Nephron progenitor cell (in vitro differentiated cells): ENCODE data around the gene DNAI4.
"Not testable (repeated sequence)": the region's sequence is repeated elsewhere in the genome, so short reads cannot be mapped to it uniquely, and the experiment has no call there.

Experiments used
- DNase-seq: peaks from one replicate; pipeline ENCODE4 v3.0.0; 2021
- H3K27ac Mint-ChIP-seq: 2 replicates; pipeline ENCODE4 v1.8.0; 2021; ENCODE audit warnings: mild to moderate bottlenecking, moderate library complexity, mixed read lengths
- H3K27me3 Mint-ChIP-seq: 2 replicates; pipeline ENCODE4 v1.8.0; 2021; ENCODE audit warnings: mild to moderate bottlenecking, low read depth, mixed read lengths; ENCODE audit not compliant: poor library complexity
- H3K36me3 Mint-ChIP-seq: 2 replicates; pipeline ENCODE4 v1.8.0; 2021; ENCODE audit warnings: low read depth, mixed read lengths
- H3K4me1 Mint-ChIP-seq: 2 replicates; pipeline ENCODE4 v1.8.0; 2021; ENCODE audit warnings: mixed read lengths
- H3K4me3 Mint-ChIP-seq: 2 replicates; pipeline ENCODE4 v1.8.0; 2021; ENCODE audit warnings: mild to moderate bottlenecking, moderate library complexity, mixed read lengths
- H3K9me3 Mint-ChIP-seq: 2 replicates; pipeline ENCODE4 v1.8.0; 2021; ENCODE audit warnings: mild to moderate bottlenecking, moderate library complexity, mixed read lengths
- CTCF ChIP-seq: fragments of 200-600 bp; sonication (generic); IDR thresholded peaks from 2 replicates; pipeline ENCODE4 v1.5.0; 2021; ENCODE audit warnings: antibody characterized with exemption

The DNAI4 gene

GRCh38 chr1:66809245-66809644, 115.4 kb downstream of the DNAI4 start:
- Mint-ChIP-seq H3K36me3 (no peaks in the 10 kb centered on the region), H3K27ac (no peak overlapping the region), H3K27me3 (peaks cover 5% of the 10 kb centered on the region), H3K4me1 (no peaks in the 10 kb centered on the region), H3K4me3 (no peak overlapping the region), H3K9me3 (no peaks in the 10 kb centered on the region)
- TF ChIP-seq CTCF = no peak
- DNase-seq = no peak

- H3K4me3 Mint-ChIP-seq, DNase-seq, H3K27me3 Mint-ChIP-seq, H3K36me3 Mint-ChIP-seq, H3K27ac Mint-ChIP-seq, H3K9me3 Mint-ChIP-seq, H3K4me1 Mint-ChIP-seq: not testable (repeated sequence)
Observed at GRCh38 chr1:66795839-66796238, 128.8 kb downstream of the DNAI4 start.

GRCh38 chr1:66791621-66792610, 132.7 kb downstream of the DNAI4 start:
- Mint-ChIP-seq H3K9me3 (no peaks in the 10 kb centered on the region), H3K36me3 (no peaks in the 10 kb centered on the region), H3K27me3 (no peaks in the 10 kb centered on the region), H3K27ac (no peak overlapping the region), H3K4me3 (no peak overlapping the region), H3K4me1 (no peaks in the 10 kb centered on the region)
- TF ChIP-seq CTCF = no peak
- DNase-seq = no peak

GRCh38 chr1:66788231-66788939, 136.3 kb downstream of the DNAI4 start:
- H3K9me3 Mint-ChIP-seq = peaks cover 6% of the 10 kb centered on the region
- no peaks in the 10 kb centered on the region for H3K36me3 Mint-ChIP-seq
- H3K27me3 Mint-ChIP-seq = no peaks in the 10 kb centered on the region
- no peak for DNase-seq
- TF ChIP-seq CTCF = no peak
- no peak overlapping the region for H3K4me3 Mint-ChIP-seq
- H3K27ac Mint-ChIP-seq = no peak overlapping the region
- no peaks in the 10 kb centered on the region for H3K4me1 Mint-ChIP-seq

- H3K4me3 Mint-ChIP-seq = no peak overlapping the region
- H3K36me3 Mint-ChIP-seq = no peaks in the 10 kb centered on the region
- no peak overlapping the region for H3K27ac Mint-ChIP-seq
- H3K4me1 Mint-ChIP-seq = no peaks in the 10 kb centered on the region
- no peak for DNase-seq
- H3K27me3 Mint-ChIP-seq = no peaks in the 10 kb centered on the region
- peaks cover 12% of the 10 kb centered on the region for H3K9me3 Mint-ChIP-seq
- TF ChIP-seq CTCF = no peak
Observed at GRCh38 chr1:66787641-66788040, 137.0 kb downstream of the DNAI4 start.

GRCh38 chr1:66785800-66786199, 138.9 kb downstream of the DNAI4 start:
- not testable (repeated sequence) for H3K36me3 Mint-ChIP-seq, H3K4me3 Mint-ChIP-seq, H3K27me3 Mint-ChIP-seq, H3K27ac Mint-ChIP-seq, DNase-seq, H3K4me1 Mint-ChIP-seq
- H3K9me3 Mint-ChIP-seq = peaks cover 28% of the 10 kb centered on the region
